ENCODE data around the gene EFHB. TPM values are rescaled to one million over a fixed set of nuclear protein-coding genes. Genes with fewer than 3 reads are reported as not detected.

The EFHB gene, protein sequence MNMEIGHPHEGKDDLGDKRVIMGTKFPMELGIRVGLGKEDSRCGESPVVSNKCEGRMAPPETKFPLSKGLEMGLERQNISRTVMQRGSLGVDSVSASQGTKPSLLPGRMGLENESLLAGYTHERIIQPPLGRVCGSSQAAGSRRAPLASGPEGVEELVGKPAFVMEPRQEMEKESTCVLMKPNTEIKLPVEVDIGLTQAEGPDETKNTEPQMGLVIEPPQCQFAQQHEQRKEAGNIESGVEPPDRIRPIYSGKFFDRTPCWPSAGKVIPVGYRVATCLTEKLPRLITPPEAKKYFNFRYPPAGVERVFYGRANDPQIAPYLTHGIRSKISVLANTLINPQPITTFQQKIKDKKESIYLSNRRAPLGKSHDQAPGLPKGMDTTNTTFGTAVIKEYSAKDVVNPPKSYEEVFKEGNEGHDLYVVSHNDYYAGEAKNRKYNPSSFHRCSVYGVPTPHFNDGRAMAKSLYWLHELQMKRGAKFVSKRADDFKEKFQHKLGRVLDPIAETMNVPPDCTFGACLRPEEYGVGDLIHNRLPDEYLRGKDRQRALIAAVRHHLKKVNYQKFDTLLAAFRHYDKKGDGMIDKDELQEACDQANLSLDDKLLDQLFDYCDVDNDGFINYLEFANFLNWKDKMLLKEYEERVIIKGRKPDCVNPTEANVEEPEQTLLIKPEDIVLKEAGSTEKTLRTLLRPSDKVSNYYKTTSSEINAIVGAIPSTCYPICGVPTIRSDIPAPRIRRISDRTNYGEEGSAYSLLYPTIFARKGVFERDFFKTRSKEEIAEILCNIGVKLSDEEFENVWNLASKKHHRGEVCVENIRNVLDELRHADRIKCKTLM
- total RNA-seq: 1 to 10 TPM in 3 of 4 donors, not detected in 1; 1.7 to 8.7 (median 1.8) TPM

DNA sequence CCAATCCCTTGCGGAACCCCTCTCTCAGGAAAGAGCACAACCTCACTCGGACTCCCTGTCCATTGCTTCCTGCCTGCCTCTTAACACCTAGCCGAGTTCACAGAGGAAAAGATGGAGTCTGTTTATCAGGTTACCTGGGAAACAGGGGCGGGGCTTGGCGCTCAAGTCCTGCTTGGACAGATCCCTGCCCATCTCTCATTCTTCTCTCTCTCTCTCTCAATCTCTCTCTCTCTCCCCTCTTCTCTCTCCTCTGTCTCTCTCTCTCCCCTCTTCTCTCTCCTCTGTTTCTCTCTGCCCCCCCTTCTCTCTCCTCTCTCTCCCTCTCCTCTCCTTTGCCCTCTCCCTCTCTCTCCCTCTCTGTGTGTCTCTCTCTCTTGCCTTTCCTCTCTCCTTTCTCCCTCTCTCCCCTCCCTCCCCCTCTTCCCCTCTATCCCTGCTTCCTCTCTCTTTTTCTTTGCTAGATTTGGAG lies at the start of gene EFHB:
TSS of gene EFHB (minus strand) at position 120 of the 469 bp plus-strand sequence. CDS start 199 bp downstream, outside the sequence.
- TF ChIP-seq, protein P1, sequence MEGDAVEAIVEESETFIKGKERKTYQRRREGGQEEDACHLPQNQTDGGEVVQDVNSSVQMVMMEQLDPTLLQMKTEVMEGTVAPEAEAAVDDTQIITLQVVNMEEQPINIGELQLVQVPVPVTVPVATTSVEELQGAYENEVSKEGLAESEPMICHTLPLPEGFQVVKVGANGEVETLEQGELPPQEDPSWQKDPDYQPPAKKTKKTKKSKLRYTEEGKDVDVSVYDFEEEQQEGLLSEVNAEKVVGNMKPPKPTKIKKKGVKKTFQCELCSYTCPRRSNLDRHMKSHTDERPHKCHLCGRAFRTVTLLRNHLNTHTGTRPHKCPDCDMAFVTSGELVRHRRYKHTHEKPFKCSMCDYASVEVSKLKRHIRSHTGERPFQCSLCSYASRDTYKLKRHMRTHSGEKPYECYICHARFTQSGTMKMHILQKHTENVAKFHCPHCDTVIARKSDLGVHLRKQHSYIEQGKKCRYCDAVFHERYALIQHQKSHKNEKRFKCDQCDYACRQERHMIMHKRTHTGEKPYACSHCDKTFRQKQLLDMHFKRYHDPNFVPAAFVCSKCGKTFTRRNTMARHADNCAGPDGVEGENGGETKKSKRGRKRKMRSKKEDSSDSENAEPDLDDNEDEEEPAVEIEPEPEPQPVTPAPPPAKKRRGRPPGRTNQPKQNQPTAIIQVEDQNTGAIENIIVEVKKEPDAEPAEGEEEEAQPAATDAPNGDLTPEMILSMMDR (IDR thresholded peaks at IDR 0.05; ENCODE audit: low read depth): no peak

DNA sequence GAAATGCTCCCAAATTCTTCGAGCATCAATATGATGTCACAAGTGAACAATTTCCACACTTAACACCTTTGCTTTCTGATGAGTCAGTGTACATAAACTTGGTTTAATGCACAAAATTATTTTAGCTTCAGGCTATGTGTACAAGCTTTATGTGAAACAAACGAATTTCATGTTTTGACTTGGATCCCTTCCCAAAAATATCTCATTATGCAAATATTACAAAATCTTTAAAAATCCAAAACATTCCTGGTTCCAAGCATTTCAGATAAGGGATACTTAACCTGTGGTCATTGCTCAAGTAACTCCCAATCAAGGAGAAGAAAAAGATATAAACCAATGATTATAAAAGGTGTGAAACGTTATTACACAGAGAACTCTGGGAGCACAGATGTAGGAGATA lies 38.0 kb upstream of the EFHB start:
- TF ChIP-seq, protein P1 (IDR thresholded peaks at IDR 0.05; ENCODE audit: low read depth): no peak

DNA sequence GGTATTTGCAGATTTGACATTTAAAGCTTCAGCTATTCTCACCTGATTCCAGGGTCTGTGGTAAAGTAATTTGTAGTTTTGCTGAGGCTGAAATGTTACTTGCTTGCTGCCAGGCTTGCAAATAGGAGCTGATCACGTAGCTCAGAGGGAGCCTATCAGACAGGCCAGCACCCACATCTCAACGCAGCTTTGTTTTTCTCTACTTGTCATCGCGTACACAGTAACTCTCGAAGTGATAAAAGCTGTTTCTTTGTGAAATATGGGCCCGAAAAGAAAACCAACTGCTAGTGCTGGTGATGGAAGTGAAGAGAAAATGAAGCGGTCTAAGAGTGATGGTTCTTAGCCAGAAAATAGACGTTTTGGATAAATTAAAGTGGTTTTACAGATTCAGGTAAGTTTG lies 36.3 kb upstream of the EFHB start:
- TF ChIP-seq, protein P1 (IDR thresholded peaks at IDR 0.05; ENCODE audit: low read depth): no peak

DNA sequence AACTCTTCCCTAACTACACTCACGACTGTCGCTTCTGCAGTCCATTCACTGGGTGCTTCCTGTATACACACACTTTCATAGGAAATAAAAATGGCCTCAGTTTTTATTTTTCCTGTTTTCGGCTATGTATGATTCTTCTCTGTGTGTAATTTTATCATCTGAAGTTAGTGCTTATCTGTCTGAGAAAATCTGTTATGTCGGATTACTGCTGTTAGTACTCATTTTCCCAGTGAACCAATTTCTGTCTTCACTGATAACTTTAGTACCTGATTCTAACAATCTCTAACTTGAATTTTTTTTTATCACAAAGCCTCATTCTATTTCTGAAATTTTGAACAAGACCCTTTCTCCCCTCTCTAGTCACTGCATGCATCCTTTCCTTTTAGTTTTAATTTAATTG lies 33.8 kb upstream of the EFHB start:
- TF ChIP-seq, protein P1 (IDR thresholded peaks at IDR 0.05; ENCODE audit: low read depth): no peak

DNA sequence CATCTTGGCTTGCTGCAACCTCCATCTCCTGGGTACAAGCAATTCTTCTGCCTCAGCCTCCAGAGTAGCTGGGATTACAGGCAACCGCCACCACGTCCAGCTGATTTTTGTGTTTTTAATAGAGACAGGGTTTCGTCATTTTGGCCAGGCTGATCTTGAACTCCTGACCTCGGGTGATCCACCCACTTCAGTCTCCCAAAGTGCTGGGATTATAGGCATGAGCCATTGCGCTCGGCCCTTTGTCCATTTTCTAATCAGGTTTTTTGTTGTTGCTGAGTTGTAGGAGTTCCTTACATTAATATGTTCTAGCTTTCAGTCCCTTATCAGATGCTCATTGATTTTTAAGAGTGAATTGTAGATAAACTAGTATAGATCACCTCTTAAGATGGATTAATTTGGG lies 33.2 kb upstream of the EFHB start:
- TF ChIP-seq, protein P1 (IDR thresholded peaks at IDR 0.05; ENCODE audit: low read depth): no peak

DNA sequence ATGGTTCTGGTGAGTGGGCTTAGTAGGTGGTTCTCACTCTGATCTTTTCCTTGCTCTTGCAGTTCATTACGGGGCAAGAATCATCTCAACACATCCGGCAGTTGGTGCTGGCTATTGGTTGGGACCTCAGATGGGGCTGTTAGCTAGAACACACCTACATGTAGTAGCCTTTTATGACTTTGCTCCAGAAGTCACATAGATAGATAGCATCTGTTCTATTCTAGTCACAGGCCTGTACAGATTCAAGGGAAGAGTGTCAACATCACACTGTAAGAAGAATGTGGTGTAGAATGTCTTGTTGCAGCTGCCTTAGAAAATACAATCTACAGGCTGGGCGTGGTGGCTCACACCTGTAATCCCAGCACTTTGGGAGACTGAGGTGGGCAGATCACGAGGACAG lies 27.9 kb upstream of the EFHB start:
- TF ChIP-seq, protein P1 (IDR thresholded peaks at IDR 0.05; ENCODE audit: low read depth): no peak

DNA sequence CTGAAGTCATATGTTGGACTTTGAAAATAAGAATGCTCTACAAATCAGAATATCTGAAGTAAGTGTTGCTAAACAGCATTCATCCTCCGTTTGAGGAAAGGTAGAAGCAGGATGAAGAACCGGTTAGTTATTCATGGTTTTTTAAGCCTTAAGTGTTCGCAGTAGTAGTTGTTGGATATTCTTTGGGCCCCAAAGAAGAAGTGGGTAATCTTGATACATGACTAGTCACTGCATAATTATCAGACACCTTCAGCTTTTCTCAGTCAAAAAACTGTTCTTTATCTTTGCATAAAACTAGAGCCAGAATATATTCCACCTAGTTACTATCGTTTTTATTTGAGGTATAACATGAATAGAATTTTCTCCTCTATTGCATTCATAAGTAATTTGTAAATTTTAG lies 26.7 kb upstream of the EFHB start:
- TF ChIP-seq, protein P1 (IDR thresholded peaks at IDR 0.05; ENCODE audit: low read depth): no peak

Data from subcutaneous adipose tissue (tissue), 4 donors.